Upper lobe of right lung (tissue), 1 donor: ENCODE measurements around the gene NUMA1. TPM values are rescaled to one million over a fixed set of nuclear protein-coding genes. Genes with fewer than 3 reads are reported as not detected.

ENCODE experiments used
- ATAC-seq: fragments of 200-7000 bp; cut with Tn5 transposase; one replicate; pipeline ENCODE4 v1.9.1; 2020; ENCODE audit warnings: mild to moderate bottlenecking, moderate library complexity
- DNase-seq: peaks from one replicate; pipeline ENCODE4 v3.0.0-alpha.2; 2020
- H3K27ac ChIP-seq: fragments of 200-600 bp; one replicate; pipeline ENCODE4 v1.8.0; 2022
- H3K27me3 ChIP-seq: fragments of 200-600 bp; one replicate; pipeline ENCODE4 v1.8.0; 2022; ENCODE audit warnings: mild to moderate bottlenecking
- H3K36me3 ChIP-seq: fragments of 200-600 bp; one replicate; pipeline ENCODE4 v1.8.0; 2022
- H3K4me1 ChIP-seq: fragments of 200-600 bp; one replicate; pipeline ENCODE4 v1.8.0; 2022
- H3K4me3 ChIP-seq: fragments of 200-600 bp; one replicate; pipeline ENCODE4 v1.8.0; 2022; ENCODE audit warnings: mild to moderate bottlenecking
- H3K9me3 ChIP-seq: fragments of 200-600 bp; one replicate; pipeline ENCODE4 v1.8.0; 2022
- CTCF ChIP-seq: fragments of 200-600 bp; IDR thresholded peaks from one replicate; pipeline ENCODE4 v1.8.0; 2022; ENCODE audit warnings: antibody characterized with exemption
- intact Hi-C: fragments of 100-400 bp; cut with DNase I; formaldehyde crosslinking; loops from one replicate; pipeline ENCODE4 v1.11.0; 2022
- total RNA-seq: library from RNA; stranded (reverse); fragmentation: NEBNext Ultra II Directional; extraction: Animal tissue kit (Norgen Biotek cat#: 25700); gene quantifications from one replicate; pipeline ENCODE4 v1.2.1, GENCODE V29; 2021
- donor health status: DM: no; HTN: yes; CAD: no; lungs with severe emphysema.

Gene NUMA1
- total RNA-seq, 1 donor from 2014 or later, result 192 TPM

- Histone ChIP-seq H3K27ac (no peak overlapping the region), H3K27me3 (no peaks in the 10 kb centered on the region), H3K4me3 (no peak overlapping the region), H3K36me3 (no peaks in the 10 kb centered on the region), H3K4me1 (peaks cover 7% of the 10 kb centered on the region), H3K9me3 (no peaks in the 10 kb centered on the region)
- no peak for DNase-seq
- ATAC-seq, result no peak
- no peak for TF ChIP-seq CTCF
- intact Hi-C loops, result no loop called here
These were observed 18.5 kb downstream of the NUMA1 start for GRCh38 chr11:72061739-72062396.

- DNase-seq (no peak), ATAC-seq (no peak)
- Histone ChIP-seq H3K27me3 (no peaks in the 10 kb centered on the region), H3K36me3 (no peaks in the 10 kb centered on the region), H3K4me3 (no peak overlapping the region), H3K9me3 (no peaks in the 10 kb centered on the region), H3K27ac (no peak overlapping the region), H3K4me1 (no peaks in the 10 kb centered on the region)
- intact Hi-C loops, result no loop called here
- no peak for TF ChIP-seq CTCF
These were observed 21.8 kb downstream of the NUMA1 start for GRCh38 chr11:72058416-72059034.

GRCh38 chr11:72048766-72049460, 31.4 kb downstream of the NUMA1 start:
- no peak overlapping the region for H3K4me3 ChIP-seq
- no peaks in the 10 kb centered on the region for H3K9me3 ChIP-seq
- peaks cover 8% of the 10 kb centered on the region for H3K4me1 ChIP-seq
- no peak for DNase-seq
- ATAC-seq, result no peak
- peaks cover 12% of the 10 kb centered on the region for H3K36me3 ChIP-seq
- intact Hi-C loops, result no loop called here
- TF ChIP-seq CTCF, result no peak
- H3K27ac ChIP-seq, result no peak overlapping the region
- no peaks in the 10 kb centered on the region for H3K27me3 ChIP-seq

- intact Hi-C loops, result no loop called here
- Histone ChIP-seq H3K4me3 (no peak overlapping the region), H3K27me3 (no peaks in the 10 kb centered on the region), H3K4me1 (peaks cover 20% of the 10 kb centered on the region), H3K27ac (no peak overlapping the region), H3K36me3 (peaks cover 12% of the 10 kb centered on the region), H3K9me3 (no peaks in the 10 kb centered on the region)
- ATAC-seq (no peak), DNase-seq (no peak)
- no peak for TF ChIP-seq CTCF
These were observed 34.5 kb downstream of the NUMA1 start for GRCh38 chr11:72045849-72046248.

GRCh38 chr11:72042064-72042745, 38.1 kb downstream of the NUMA1 start:
- H3K4me3 ChIP-seq, result peak overlapping the region; percentile 68
- H3K27ac ChIP-seq, result peak overlapping the region; percentile 98
- no peaks in the 10 kb centered on the region for H3K27me3 ChIP-seq
- TF ChIP-seq CTCF, result no peak
- H3K4me1 ChIP-seq, result peaks cover 43% of the 10 kb centered on the region
- no peaks in the 10 kb centered on the region for H3K36me3 ChIP-seq
- intact Hi-C loops, result no loop called here
- DNase-seq (no peak), ATAC-seq (no peak)
- H3K9me3 ChIP-seq, result no peaks in the 10 kb centered on the region
